ENCODE data around the gene FXYD2.
"Not testable (repeated sequence)": the region's sequence is repeated elsewhere in the genome, so short reads cannot be mapped to it uniquely, and the experiment has no call there.

The FXYD2 gene

DNA sequence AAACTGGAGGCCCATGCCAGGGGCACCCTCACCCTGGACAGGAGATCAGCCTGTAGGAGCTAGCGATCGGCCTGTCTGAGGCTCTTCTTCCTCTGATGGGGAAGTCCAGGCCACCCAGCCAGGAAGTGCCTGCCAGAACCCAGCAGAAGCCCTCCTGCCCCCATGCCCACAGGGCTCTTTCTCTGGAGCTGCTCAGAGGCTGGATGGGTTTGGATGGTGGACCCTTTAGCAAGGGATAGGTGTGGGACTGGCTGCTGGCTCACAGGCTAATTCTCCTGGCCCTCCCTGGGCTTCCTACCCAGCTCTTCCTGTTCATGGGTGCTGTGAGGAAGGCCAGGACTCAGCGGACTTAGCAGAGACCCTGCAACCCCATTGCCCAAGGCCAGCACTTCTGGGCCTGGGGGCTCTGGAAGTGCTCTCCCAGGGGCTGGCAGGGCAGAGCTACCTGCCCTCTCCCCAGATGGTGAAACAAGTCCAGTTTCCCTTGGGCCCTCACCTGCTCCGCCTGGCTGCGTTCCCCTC is 7.6 kb downstream of the FXYD2 start:
- FAIRE-seq: no peak
- DNase-seq (ENCODE audit: insufficient read length): no peak
- TF ChIP-seq POLR2A (IDR thresholded peaks at IDR 0.05; ENCODE audit: low read depth, low read length): no peak; the same call in 1 of the 2 replicates
- no peak; the same call in 1 of the 2 replicates for TF ChIP-seq POLR2AphosphoS5 (IDR thresholded peaks at IDR 0.05; ENCODE audit: low read depth, low read length)
- 0 out of 2 replicates have a peak, but pooled peaks have one; percentile 34 for TF ChIP-seq TAF1 (IDR thresholded peaks at IDR 0.05; ENCODE audit: borderline replicate concordance, low read depth, low read length)

DNA sequence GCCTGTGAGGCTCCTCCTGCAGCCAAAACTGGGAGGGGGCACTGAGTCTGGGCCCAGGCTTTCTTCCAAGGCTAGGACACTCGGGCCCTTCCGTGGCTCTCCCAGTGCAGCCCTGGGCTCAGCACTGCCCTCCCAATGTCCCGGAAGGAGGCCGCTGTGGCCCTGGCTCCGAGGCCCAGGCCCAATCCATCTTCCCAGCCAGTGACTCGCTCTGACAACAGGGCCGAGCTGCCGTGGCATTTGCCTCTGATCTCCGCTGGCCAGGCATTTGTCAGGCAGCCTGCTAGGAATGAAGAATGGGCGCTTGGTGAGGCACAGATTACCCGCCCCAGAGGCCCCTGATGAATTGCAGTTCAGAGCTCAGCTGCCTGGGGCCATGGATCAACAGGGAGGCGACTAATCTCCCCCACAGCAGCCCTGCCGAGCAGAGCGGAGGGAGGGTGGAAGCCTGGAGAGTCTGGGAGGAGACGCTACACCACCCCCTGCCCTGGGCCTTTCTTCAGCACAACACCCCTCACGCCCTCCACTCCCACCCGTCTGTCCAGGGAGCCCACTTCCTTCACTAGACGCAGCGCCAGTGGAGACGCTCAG is 8.3 kb downstream of the FXYD2 start:
- TF ChIP-seq POLR2A (IDR thresholded peaks at IDR 0.05; ENCODE audit: low read depth, low read length): peak; percentile 12; the same call in 1 of the 2 replicates
- TF ChIP-seq TAF1 (IDR thresholded peaks at IDR 0.05; ENCODE audit: borderline replicate concordance, low read depth, low read length): no peak
- no peak for TF ChIP-seq POLR2AphosphoS5 (IDR thresholded peaks at IDR 0.05; ENCODE audit: low read depth, low read length)
- DNase-seq (ENCODE audit: insufficient read length): no peak
- FAIRE-seq: no peak

DNA sequence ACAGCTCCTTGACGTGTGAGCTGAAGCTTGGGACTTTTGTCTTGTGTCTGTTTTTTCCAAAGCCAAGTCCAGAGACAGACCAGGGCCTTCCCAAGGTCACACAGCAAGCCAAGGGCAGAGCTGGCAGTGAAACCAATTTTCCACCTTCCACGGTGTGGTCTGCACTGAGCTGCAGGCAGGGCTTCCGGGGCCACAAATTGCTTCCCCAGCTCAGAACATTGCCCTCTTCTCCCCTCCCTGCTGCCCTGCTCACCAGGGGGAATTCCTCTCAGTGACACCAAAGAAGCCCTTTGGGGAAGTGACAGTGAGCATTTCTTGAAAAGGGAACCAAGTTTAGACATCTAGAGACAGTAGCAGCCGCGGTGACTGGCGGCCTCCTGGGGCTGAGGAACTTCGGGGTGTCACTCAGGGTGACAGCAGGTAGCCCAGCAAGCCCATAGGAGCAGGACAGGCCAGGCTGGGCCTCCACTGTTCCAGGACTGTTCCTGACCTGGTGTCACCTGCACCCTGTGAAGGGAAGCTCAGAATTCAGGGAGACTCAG is 9.2 kb downstream of the FXYD2 start:
- DNase-seq (ENCODE audit: insufficient read length) (peak; percentile 56), FAIRE-seq (peak; percentile 100)
- TF ChIP-seq POLR2A (IDR thresholded peaks at IDR 0.05; ENCODE audit: low read depth, low read length) (peak; percentile 80), TAF1 (IDR thresholded peaks at IDR 0.05; ENCODE audit: borderline replicate concordance, low read depth, low read length) (peak; percentile 54; the same call in 1 of the 2 replicates), POLR2AphosphoS5 (IDR thresholded peaks at IDR 0.05; ENCODE audit: low read depth, low read length) (no peak; the same call in 1 of the 2 replicates)

DNA sequence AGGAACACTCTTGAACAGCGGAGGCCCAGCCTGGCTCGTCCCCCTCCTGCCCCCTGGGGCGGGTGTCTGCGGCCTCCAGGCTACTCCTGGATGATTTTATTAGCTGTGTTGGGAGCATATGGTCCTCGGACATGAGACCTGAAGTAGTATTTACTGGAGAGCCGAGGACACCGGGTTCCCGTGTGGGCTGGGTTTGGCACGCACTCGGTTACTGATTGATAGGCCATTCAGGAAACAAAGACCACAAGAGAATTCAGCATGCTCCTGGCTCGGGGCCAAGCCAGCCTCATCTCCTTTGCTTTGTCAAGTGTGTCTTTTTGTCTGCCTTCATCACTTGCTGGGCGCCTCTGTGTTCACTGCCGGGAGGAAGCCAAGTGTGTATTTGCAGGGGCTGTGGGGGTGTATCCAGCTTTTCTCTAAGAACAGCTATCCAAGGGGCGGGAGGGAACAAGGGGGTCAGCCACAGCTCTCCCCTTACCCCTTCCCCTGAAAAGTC is 9.7 kb downstream of the FXYD2 start:
- no peak; the same call in 1 of the 2 replicates for TF ChIP-seq POLR2A (IDR thresholded peaks at IDR 0.05; ENCODE audit: low read depth, low read length)
- no peak; the same call in 1 of the 2 replicates for TF ChIP-seq POLR2AphosphoS5 (IDR thresholded peaks at IDR 0.05; ENCODE audit: low read depth, low read length)
- FAIRE-seq (no peak), DNase-seq (ENCODE audit: insufficient read length) (no peak)

DNA sequence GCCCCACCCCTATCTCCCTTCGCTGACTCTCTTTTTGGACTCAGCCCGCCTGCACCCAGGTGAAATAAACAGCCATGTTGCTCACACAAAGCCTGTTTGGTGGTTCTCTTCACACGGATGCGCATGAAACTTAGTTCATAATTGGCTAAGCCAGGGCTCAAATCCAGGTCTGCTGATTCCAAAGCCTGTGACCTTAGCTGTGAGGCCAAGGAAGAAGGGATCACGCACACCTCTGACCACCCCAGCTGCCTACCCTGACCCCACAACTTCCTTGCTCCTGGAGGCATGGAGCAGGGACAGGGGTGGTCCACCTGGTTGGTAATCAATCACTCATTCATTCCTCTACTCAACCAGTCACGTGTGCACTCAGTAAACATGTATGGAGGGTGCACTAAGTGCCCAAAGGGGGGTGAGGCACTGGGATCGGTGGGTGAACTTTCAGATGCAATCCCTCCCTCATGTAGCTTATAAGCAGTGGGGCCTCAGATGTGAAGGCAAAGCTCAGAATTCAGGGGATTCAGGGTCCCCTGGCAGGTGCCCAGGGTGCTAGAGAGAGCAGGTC is 10.3 kb downstream of the FXYD2 start:
- no peak for DNase-seq (ENCODE audit: insufficient read length)
- no peak for FAIRE-seq

DNA sequence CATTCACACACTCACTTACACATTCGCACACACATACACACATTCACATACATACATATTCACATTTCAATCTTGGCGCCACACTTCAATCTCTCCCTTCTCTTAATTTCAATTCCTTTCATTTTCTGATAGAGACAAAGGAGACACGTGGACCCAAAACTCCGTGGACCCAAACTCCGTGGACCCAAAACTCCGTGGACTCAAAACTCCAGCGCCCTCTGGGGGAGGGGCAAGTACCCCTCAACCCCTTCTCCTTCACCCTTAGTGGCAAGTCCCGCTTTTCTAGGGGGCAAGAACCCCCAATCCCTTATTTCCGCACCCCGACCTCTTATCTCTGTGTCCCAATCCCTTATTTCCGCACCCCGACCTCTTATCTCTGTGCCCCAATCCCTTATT is 14.5 kb downstream of the FXYD2 start:
- FAIRE-seq; DNase-seq (ENCODE audit: insufficient read length): not testable (repeated sequence)

More for the DNA sequence above, 10.3 kb downstream of the FXYD2 start:
- TF ChIP-seq POLR2AphosphoS5 (IDR thresholded peaks at IDR 0.05; ENCODE audit: low read depth, low read length): no peak
- TF ChIP-seq POLR2A (IDR thresholded peaks at IDR 0.05; ENCODE audit: low read depth, low read length): no peak
- no peak for TF ChIP-seq TAF1 (IDR thresholded peaks at IDR 0.05; ENCODE audit: borderline replicate concordance, low read depth, low read length)

DNA sequence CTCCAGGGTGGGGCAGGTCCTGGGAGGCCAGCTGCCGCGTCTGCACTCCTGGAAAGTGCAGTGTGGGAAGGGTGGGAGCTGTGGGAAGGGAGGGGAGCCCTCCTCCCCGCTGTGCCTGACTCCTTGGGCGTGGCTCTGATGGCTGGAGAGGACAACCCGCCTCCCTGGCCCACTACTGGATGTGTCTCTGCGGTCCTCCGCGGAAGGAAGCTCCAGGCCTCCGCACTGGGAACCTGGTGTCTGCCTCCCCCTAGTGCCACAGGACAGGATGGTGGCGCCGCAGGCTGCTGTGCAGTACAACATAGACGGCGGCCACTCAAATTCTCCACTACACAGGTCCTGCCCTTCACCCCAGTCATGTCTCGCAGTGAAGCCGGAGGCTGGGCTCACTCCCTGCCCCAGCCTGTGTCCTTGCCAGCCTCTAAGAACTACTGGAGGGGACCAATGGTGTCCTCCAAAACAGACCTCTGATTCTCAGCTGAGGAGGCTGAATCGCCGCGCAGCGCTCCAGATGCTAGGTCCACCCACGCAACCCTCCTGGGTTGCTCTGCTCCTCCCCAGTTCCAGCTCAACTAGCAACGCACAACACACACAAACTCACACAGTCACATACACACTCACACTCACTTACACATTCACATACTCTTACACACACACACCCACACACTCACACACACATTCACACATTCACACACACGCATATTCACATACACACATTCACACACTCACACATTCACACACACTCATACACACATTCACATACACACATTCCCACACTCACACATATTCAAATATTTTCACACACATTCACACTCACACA is 15.1 kb downstream of the FXYD2 start:
- DNase-seq (ENCODE audit: insufficient read length) (no peak), FAIRE-seq (peak; percentile 98)
- TF ChIP-seq TAF1 (IDR thresholded peaks at IDR 0.05; ENCODE audit: borderline replicate concordance, low read depth, low read length): no peak
- no peak for TF ChIP-seq POLR2AphosphoS5 (IDR thresholded peaks at IDR 0.05; ENCODE audit: low read depth, low read length)
- TF ChIP-seq POLR2A (IDR thresholded peaks at IDR 0.05; ENCODE audit: low read depth, low read length): no peak

DNA sequence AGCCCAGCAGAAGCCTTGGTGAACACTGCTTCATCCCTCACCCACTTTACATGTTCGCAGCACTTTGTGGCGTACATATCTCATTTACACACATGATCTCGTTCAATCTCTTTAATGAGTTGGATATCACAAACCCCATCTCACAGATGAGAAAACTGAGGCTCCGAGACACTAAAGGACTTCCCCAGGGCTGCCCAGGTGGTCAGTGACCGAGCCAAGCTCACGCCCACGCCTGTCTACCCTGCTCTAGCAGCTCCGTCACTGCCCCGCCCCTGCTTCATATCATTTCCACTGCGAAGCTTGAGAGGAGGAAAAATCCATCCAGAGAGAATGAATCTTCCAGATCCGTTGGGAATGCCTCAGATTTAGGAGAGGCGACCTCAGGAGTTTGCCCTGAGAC is 15.8 kb downstream of the FXYD2 start:
- TF ChIP-seq POLR2A (IDR thresholded peaks at IDR 0.05; ENCODE audit: low read depth, low read length) (no peak), TAF1 (IDR thresholded peaks at IDR 0.05; ENCODE audit: borderline replicate concordance, low read depth, low read length) (no peak), POLR2AphosphoS5 (IDR thresholded peaks at IDR 0.05; ENCODE audit: low read depth, low read length) (no peak)
- FAIRE-seq (peak; percentile 79), DNase-seq (ENCODE audit: insufficient read length) (no peak)

DNA sequence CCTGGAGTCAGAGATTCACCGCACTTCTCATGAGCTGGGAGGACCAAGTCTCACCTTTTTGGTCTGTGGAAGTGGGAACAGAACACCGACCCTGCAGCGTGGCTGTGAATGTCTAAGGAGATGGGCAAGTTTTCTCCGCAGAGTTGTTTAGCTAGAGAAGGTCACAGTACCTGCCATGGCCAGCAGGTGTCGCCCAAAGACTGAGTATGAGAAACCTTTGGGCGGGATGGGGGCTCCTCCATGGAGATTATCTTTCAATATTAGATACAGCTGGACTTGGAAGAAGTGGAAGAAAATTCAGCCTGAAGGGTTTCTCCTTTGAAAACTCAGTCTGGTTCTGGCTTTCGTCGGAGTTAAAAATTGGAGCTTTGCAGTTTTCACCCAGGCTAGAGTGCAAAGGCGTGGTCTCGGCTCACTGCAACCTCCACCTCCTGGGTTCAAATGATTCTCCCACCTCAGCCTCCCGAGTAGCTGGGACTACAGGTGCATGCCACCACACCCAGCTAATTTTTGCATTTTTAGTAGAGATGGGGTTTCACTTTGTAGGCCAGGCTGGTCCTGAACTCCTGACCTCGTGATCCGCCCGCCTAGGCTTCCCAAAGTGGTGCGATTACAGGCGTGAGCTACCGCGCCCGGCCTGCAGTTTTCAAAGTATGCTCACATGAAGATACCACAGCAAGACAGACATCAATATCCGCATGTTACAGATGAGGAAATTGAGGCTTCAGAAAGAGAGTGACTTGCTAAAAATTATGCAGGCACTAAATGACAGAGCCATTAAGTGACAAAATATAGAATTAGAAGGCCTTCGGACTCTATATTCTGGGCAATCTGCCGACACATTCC is 16.8 kb downstream of the FXYD2 start:
- DNase-seq (ENCODE audit: insufficient read length) (no peak), FAIRE-seq (peak; percentile 90)
- TF ChIP-seq POLR2A (IDR thresholded peaks at IDR 0.05; ENCODE audit: low read depth, low read length) (no peak), TAF1 (IDR thresholded peaks at IDR 0.05; ENCODE audit: borderline replicate concordance, low read depth, low read length) (no peak), POLR2AphosphoS5 (IDR thresholded peaks at IDR 0.05; ENCODE audit: low read depth, low read length) (no peak)

DNA sequence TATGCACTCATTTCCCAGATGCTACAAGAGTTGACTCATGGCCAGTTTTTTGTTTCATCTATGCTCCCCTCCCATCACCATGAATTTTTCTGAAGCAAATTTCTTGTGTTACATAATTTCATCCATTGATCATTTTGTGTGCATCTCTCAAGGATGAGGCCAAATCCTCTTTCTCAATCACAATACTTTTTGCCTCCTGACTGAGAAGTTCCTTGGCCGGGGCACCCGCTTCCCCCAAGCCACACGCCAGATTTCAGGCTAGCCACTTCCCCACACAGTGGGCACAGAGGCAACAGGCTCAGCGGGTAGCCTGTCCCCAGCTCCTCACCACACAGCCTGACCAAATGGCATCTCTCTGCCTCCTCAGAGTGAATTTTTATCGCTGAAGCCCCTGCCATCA is 17.7 kb downstream of the FXYD2 start:
- TF ChIP-seq POLR2A (IDR thresholded peaks at IDR 0.05; ENCODE audit: low read depth, low read length) (no peak), POLR2AphosphoS5 (IDR thresholded peaks at IDR 0.05; ENCODE audit: low read depth, low read length) (no peak), TAF1 (IDR thresholded peaks at IDR 0.05; ENCODE audit: borderline replicate concordance, low read depth, low read length) (no peak)
- FAIRE-seq: no peak
- no peak for DNase-seq (ENCODE audit: insufficient read length)
